K562 (cell line): ENCODE data around the gene NECTIN3.

Source experiments
- MXI1 ChIP-seq: IDR thresholded peaks from 2 replicates; pipeline ENCODE4 v1.6.1; 2011; ENCODE audit warnings: low read depth, mild to moderate bottlenecking, improper control_type of control experiment, low read length
- RAD21 ChIP-seq, 2 experiments: fragments of 250-450 bp in 1 of 2; fragments of 450-650 bp in 1 of 2; sonication (Bioruptor Pico) in 1 of 2; formaldehyde crosslinking in 1 of 2; IDR thresholded peaks in 1 of 2; conservative IDR thresholded peaks in 1 of 2; 2 replicates each; pipeline versions ENCODE4 v1.4.0 to v1.8.0; 2020 to 2022; ENCODE audit warnings: mild to moderate bottlenecking in 2 of 2, moderate library complexity in 1 of 2

GRCh38 chr3:111151438-111151837, 79.8 kb downstream of the NECTIN3 start:
- TF ChIP-seq MXI1, result no peak
- TF ChIP-seq RAD21 (CRISPR knock-in tag; conservative IDR thresholded peaks at IDR 0.05 in 1 of 2, IDR thresholded peaks at IDR 0.05 in 1 of 2), result no peak
